Lower lobe of right lung (tissue), 2 donors: ENCODE results near the gene ATXN1. TPM values are rescaled to one million over a fixed set of nuclear protein-coding genes. Genes with fewer than 3 reads are reported as not detected.

Experiments
- ATAC-seq, 2 donors: fragments of 200-7000 bp; cut with Tn5 transposase; one replicate each; pipeline ENCODE4 v1.9.1; 2020 to 2022; ENCODE audit warnings: mild to moderate bottlenecking in 2 of 2, moderate library complexity in 2 of 2
- DNase-seq: peaks from one replicate; pipeline ENCODE4 v3.0.0-alpha.2; 2020
- H3K27ac ChIP-seq: fragments of 200-600 bp; one replicate; pipeline ENCODE4 v1.8.0; 2022
- H3K27me3 ChIP-seq: fragments of 200-600 bp; one replicate; pipeline ENCODE4 v1.8.0; 2022; ENCODE audit warnings: low read depth
- H3K36me3 ChIP-seq: fragments of 200-600 bp; one replicate; pipeline ENCODE4 v1.8.0; 2022; ENCODE audit warnings: mild to moderate bottlenecking
- H3K4me1 ChIP-seq: fragments of 200-600 bp; one replicate; pipeline ENCODE4 v1.8.0; 2022
- H3K4me3 ChIP-seq: fragments of 200-600 bp; one replicate; pipeline ENCODE4 v1.8.0; 2022; ENCODE audit warnings: mild to moderate bottlenecking
- H3K9me3 ChIP-seq: fragments of 200-600 bp; one replicate; pipeline ENCODE4 v1.8.0; 2022
- CTCF ChIP-seq: fragments of 200-600 bp; IDR thresholded peaks from one replicate; pipeline ENCODE4 v1.8.0; 2022; ENCODE audit warnings: antibody characterized with exemption, mild to moderate bottlenecking
- intact Hi-C: fragments of 100-400 bp; cut with DNase I; formaldehyde crosslinking; loops from one replicate; pipeline ENCODE4 v1.11.0; 2022
- total RNA-seq: library from RNA; stranded (reverse); fragmentation: NEBNext Ultra II Directional; extraction: Animal tissue kit (Norgen Biotek cat#: 25700); gene quantifications from one replicate; pipeline ENCODE4 v1.2.1, GENCODE V29; 2021
- donor health status: DM: no; HTN: yes; CAD: no; lungs with severe emphysema.

Gene ATXN1
- total RNA-seq, 1 donor from 2014 or later, result 75.9 TPM

- DNase-seq (no peak), ATAC-seq (no peak)
- Histone ChIP-seq H3K4me1 (peaks cover 12% of the 10 kb centered on the region), H3K27ac (no peak overlapping the region), H3K9me3 (no peaks in the 10 kb centered on the region), H3K27me3 (no peaks in the 10 kb centered on the region), H3K36me3 (peaks cover 5% of the 10 kb centered on the region), H3K4me3 (no peak overlapping the region)
- TF ChIP-seq CTCF, result no peak
- intact Hi-C loops, result no loop called here
These were observed 134.6 kb downstream of the ATXN1 start for GRCh38 chr6:16626650-16627049.

GRCh38 chr6:16625291-16626265 is 135.7 kb downstream of the ATXN1 start:
- intact Hi-C loops, result no loop called here
- DNase-seq, result no peak
- Histone ChIP-seq H3K27me3 (no peaks in the 10 kb centered on the region), H3K9me3 (no peaks in the 10 kb centered on the region), H3K4me3 (no peak overlapping the region), H3K36me3 (peaks cover 5% of the 10 kb centered on the region), H3K4me1 (peaks cover 12% of the 10 kb centered on the region), H3K27ac (no peak overlapping the region)
- peak in 1 of 2 donors; percentile 29 for ATAC-seq
- no peak for TF ChIP-seq CTCF

- Histone ChIP-seq H3K4me1 (peaks cover 12% of the 10 kb centered on the region), H3K36me3 (no peaks in the 10 kb centered on the region), H3K27ac (no peak overlapping the region), H3K27me3 (no peaks in the 10 kb centered on the region), H3K9me3 (no peaks in the 10 kb centered on the region), H3K4me3 (no peak overlapping the region)
- no peak for TF ChIP-seq CTCF
- ATAC-seq, result no peak
- DNase-seq, result no peak
- intact Hi-C loops, result no loop called here
These were observed 136.5 kb downstream of the ATXN1 start for GRCh38 chr6:16624636-16625290.

GRCh38 chr6:16623731-16624130 is 137.5 kb downstream of the ATXN1 start:
- H3K4me3 ChIP-seq, result no peak overlapping the region
- intact Hi-C loops, result no loop called here
- H3K36me3 ChIP-seq, result no peaks in the 10 kb centered on the region
- no peaks in the 10 kb centered on the region for H3K27me3 ChIP-seq
- ATAC-seq (no peak), DNase-seq (no peak)
- no peaks in the 10 kb centered on the region for H3K9me3 ChIP-seq
- H3K27ac ChIP-seq, result no peak overlapping the region
- H3K4me1 ChIP-seq, result peaks cover 12% of the 10 kb centered on the region
- no peak for TF ChIP-seq CTCF

GRCh38 chr6:16623029-16623653 is 138.1 kb downstream of the ATXN1 start:
- Histone ChIP-seq H3K27me3 (no peaks in the 10 kb centered on the region), H3K27ac (no peak overlapping the region), H3K36me3 (no peaks in the 10 kb centered on the region), H3K4me1 (peaks cover 12% of the 10 kb centered on the region), H3K4me3 (no peak overlapping the region), H3K9me3 (no peaks in the 10 kb centered on the region)
- no peak for DNase-seq
- no peak for TF ChIP-seq CTCF
- no peak for ATAC-seq
- intact Hi-C loops, result no loop called here
